Head of caudate nucleus (tissue), 42 donors: ENCODE results near the gene ASPA.
"Not testable (repeated sequence)": the region's sequence is repeated elsewhere in the genome, so short reads cannot be mapped to it uniquely, and the experiment has no call there.

Experiments
- DNase-seq, 42 donors: peaks; one replicate each; pipeline versions ENCODE4 v3.0.0 to v3.0.0-alpha.2; 2020 to 2021; ENCODE audit warnings: mixed read lengths in 7 of 42
- intact Hi-C: fragments of 100-400 bp; cut with DNase I; formaldehyde crosslinking; loops from one replicate; pipeline ENCODE4 v1.15.0; 2022

The ASPA gene

DNA sequence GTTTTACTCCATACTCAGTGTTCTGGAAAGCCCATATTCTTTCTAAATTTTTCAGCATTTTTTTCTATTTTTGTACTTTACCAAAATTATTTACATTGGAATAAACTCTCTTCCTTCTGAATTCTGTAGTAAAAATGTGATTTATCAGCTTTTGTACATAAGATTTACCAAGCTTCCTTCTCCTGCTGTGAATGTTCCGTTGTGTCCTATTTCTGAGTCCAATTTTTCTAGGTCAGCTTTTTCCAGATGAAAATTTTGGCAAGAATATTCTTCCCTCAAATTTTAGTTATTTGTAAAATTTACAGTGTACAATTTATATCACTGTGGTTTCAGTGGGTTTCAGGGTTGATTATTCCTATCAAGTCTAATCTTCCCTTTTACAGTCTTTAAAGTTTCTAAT lies 27.5 kb downstream of the ASPA start:
- intact Hi-C loops = no loop called here
- no peak for DNase-seq

DNA sequence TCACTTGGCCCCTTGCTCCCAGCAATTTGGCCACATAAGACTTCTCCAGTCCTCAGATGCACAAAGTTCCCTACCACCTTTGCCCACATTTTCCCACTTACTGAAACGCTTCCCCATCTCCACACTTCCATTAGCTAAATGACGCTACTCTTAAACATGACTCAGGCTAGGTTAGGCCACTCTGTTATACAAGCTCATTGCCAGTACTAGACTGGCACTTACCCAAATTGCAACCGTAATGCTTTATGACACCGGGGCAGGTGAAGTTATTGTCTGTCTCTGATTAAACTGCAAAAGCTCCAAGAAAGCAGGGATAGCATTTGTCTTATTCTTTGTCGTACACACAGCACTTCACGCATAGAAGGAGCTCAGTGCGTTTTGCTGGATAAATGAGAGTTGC lies 29.2 kb downstream of the ASPA start:
- peak in 1 of 42 donors; percentile 30 for DNase-seq
- intact Hi-C loops = no loop called here

DNA sequence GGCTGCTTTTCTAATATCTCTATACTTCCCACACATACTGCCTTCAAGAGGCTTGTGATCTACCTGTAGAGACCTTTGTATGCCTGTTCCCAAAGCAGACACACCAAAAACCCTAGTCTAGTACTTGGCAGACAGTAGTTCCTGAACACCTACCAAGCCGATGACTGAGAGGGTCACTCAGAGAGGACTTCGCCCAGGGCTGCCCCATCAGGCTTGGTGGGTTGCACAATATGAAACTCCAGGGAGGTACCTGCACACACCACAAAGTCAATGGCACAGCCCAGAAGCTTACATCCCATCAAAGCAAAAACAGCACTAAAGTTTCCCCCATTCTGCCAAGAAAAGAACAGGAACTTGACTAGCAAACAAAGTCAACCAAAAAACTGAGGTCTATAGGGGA lies 30.3 kb downstream of the ASPA start:
- peak in 1 of 42 donors; percentile 13 for DNase-seq
- intact Hi-C loops = no loop called here

DNA sequence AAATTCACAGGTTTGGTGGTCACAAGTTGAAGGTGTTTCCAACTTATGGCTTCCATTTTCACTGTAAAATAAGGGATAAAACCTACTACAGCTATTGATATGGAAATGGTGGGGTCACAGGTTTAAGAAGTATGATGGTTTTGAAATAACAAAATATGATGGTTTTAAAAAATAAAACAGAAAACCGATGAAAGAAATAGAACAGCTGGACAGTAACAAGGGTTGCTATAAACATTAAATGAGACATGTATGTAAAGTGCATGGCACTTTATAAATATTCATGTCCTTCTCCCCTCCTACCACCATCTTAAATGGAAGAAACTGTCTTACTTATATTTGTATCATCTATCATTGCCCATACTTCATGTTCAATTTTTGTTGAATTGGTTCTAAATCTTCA lies 31.3 kb downstream of the ASPA start:
- intact Hi-C loops = no loop called here
- DNase-seq = no peak

DNA sequence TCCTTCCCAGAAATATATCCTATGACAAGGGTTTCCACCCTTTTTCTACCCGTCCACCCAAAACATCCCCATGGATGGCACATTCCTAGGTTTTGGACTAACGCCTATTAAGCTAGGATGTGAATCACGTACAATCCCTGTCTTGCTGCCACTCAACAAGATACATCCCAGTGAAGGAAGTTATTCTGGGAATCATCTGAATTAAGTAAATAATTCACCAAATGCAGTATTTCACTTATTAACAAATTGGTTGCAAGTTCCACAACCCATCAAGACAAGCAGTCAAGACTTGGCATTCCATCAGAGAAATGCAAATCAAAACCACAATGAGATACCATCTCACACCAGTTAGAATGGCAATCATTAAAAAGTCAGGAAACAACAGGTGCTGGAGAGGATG lies 32.1 kb downstream of the ASPA start:
- intact Hi-C loops = no loop called here
- no peak for DNase-seq

DNA sequence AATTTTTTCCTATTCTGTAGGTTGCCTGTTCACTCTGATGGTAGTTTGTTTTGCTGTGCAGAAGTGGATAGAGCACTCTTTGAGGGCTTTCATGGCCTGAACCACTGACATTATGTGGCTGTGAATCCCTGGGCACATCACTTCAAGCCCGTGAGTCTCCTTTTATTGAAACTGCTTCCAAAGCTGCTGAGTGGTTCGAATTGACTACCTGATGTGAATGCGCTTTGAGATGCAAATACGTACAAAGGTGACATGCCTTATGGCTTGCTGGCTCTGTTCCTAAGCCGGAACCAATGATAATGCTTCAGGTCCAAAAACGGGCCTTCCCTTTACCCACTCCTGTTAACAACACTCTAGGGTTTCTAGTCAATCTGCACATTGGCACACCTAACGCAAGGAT lies 34.3 kb downstream of the ASPA start:
- intact Hi-C loops = no loop called here
- DNase-seq = no peak

DNA sequence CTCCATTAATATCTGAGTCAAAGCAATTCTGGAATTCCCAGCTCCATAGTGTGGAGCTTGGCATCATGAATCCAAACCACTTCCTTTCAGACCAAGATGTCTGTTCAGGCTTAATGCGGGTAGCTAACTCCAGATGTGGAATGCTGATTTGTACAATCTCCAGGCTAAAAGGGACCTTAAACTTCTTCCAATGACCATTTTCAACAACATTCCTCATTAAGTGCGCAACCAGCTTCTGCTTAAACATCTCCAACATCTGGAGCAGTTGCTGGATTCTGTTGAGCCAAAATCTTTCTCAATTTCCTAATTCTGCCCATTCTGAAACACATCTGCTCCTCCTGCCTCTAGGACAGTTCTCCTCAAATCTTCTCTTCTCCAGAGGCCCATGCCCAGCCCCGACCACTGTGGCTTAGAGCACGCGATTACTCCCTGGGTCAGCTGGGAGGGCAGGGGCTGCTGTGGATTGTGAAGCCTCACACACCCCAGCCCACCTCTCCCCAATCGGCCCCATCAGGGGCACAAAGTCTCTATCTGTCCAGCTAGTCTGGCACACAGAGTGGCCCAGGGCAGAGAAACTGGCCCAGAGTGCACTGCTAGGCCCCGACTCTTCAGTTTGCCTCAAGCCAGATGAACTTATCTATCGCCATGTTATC lies 36.2 kb downstream of the ASPA start:
- no peak for DNase-seq
- intact Hi-C loops = no loop called here

DNA sequence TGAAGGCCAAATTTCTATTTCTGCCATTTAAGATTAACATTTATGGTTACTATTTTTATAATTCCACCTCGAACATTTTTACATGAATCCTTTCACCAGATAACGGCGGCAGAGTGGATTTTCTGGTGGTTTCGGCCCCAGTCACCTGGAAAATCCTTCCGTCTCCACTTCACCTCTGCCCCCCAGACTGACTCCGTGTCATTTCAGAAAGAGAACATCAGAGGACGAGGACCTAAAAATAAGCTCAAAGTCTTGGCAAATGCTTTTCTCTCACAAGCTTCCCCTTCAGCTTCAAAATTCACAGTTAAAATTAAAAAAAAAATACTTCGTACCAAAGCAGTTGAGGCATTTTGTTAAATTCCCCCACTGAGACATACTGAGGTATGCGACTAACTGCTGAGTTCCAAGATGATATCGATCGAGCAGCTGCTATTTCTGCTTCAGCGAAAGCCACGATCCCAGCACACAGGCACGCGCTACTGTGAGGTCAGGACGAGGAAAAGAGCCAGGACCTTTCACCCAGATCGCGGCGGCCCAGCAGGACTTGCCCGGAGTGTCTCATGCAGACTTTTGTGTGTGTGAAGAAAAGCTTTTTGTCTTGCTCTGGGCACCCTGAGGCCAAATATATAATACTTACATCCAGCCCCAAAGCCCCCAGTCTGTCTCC lies 36.8 kb downstream of the ASPA start:
- intact Hi-C loops = no loop called here
- peak; percentile 73 to 95 (median 88) for DNase-seq

DNA sequence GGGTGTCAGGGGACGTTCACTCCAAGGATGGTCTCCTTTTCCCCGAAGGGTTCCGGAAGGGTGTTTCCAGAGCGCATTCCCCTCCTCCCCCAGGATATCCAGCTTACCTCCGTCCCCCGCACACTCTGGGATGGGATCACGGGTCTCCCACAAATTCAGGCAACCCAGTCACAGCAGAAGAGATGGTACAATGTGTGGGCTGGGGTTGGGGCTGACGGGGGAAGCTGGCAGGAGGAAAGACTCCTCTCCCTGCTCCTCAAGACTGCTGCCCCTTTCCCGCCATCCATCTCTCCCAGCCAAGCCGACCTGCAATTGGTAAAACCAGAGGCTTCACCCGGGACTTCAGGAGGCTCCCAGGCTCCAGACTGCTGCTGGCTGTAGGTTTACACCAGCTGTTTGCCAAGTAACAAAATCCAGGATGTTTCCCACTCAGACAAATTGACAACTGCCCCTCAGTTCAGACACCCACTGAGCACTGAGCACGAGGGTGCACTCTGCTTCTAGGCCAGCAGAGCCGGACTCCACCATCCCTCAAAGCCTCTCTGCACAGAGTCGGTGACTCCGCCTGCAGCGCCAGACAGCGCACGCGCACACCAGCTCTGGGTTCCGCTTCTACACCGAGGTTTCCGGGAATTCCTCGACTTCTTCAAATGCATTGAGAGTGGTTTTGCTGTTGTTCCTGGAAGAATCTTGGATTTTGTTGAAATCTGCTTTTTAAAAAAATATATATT lies 37.7 kb downstream of the ASPA start:
- intact Hi-C loops = no loop called here
- DNase-seq = peak in 24 of 42 donors; percentile 26 to 72 (median 46)

DNA sequence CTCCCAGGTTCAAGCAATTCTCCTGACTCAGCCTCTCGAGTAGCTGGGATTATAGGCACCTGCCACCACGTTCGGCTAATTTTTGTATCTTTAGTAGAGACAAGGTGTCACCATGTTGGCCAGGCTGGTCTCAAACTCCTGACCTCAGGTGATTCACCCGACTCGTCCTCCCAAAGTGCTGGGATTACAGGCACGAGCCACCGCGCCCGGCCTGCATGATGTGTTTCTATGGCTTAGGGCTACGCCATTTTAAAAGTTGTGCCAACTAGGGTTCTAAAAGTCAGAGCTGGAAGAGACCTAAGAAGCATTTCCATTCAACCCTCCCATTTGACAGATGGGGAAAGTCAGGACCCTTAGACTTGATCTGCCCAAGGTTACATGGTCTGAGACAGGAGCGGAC lies 38.4 kb downstream of the ASPA start:
- intact Hi-C loops, DNase-seq: not testable (repeated sequence)

DNA sequence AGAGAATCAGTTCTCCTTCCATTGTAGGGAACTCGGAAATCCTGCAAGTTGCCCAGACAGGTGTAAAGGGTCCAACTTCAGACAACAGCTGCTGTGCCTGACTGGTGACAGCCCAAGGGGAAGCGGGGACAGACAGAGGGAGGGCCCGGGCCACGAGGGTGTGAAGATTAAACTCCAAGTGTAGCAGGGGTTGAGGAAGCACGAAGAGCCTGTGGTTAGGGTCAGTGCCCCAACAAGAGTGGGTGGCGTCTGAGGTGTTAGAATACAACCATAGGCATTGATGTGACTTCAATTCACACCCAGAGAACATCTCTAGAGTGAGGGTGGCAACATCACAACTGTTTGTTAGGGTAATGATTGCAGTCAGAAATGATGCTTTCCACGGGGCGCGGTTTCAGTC lies 39.1 kb downstream of the ASPA start:
- intact Hi-C loops = no loop called here
- no peak for DNase-seq

DNA sequence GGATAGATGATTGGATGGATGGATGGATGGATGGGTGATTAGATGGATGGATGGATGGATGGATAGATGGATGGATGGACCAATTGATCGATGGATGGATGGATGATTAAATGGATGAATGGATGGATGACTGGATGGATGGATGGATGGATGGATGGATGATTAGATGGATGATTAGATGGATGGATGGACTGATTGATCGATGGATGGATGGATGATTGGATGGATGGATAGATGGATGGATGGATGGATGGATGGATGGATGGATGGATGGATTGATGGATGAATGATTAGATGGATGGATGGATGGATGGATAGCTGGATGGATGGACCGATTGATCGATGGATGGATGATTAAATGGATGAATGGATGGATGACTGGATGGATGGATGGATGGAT lies 43.7 kb downstream of the ASPA start:
- intact Hi-C loops, DNase-seq: not testable (repeated sequence)

DNA sequence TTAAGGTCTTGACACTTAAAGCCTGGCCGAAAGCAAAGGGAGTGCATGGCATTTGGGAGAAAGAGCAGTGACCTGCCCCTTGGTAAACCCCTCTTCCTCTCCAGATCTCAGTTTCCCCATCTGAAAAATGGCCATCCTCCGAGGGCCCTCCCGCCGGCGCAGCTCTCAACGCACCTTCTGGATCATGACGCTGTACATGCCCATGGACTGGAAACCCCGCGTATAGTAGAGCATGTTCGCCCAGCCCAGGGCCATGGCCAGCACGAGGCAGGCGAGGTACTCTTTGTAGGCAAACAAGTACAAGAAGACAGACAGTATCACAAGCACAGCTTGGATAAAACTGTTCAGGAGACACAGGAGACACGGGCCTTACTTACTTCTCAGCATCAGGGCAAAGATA lies 48.2 kb downstream of the ASPA start:
- peak in 1 of 42 donors; percentile 19 for DNase-seq
- intact Hi-C loops = no loop called here

DNA sequence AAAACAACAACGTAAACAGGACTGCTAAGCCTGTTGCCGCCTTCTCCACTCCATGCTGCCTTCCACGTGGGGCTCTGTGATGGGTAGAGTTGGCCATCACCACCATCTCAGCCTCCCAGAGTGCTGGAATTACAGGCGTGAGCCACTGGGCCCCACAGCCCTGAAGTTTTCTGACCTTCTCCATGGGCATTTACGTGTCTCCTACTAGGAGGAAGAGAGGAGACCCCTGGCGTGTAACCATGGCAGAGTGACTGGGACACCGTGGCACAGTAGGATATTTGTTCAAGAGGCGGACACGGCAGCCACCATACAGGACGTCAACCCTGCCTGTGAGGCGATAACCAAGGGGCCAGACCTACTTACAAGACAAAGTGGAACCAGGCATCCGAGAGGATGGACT lies 50.7 kb downstream of the ASPA start:
- peak in 2 of 42 donors; percentile 17 to 26 for DNase-seq
- intact Hi-C loops = no loop called here

DNA sequence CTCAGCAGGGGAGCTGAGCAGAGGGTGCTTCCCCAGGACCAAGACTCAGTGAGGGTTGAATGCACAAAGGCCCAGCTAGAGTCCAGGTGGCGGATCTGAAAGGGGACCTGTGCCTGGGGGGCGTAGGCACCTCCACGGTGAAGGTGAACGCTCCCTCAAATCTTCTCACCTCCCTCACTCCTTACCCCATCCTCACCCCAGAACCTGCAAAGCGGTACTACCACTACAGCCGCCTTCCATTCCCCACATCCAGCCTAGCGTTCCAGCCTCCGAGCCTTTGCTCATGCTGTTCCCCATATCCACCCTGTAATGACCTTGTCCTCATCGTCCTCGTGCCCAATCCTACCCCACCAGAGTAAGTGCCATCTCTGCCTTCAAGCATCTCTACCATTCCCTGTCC lies 51.2 kb downstream of the ASPA start:
- intact Hi-C loops = no loop called here
- peak in 1 of 42 donors; percentile 13 for DNase-seq

DNA sequence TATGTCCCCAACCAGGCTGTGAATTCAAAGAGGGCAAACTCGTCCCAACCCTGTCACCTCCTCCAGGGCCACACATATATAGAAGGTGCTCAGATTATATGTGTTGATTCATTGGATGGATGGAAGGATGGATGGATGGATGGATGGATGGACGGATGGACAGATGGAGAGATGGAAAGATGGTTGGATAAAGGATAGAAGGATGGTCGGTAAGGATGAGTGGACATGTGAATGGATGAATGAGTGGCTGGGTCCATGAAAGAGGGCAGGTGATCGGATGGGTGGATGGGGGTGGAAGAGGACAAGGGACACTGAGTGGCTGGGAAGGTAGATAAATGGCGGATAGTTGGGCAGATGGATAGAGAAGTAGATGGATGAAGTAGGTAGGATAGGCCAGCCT lies 51.7 kb downstream of the ASPA start:
- intact Hi-C loops = no loop called here
- peak in 1 of 42 donors; percentile 4 for DNase-seq

DNA sequence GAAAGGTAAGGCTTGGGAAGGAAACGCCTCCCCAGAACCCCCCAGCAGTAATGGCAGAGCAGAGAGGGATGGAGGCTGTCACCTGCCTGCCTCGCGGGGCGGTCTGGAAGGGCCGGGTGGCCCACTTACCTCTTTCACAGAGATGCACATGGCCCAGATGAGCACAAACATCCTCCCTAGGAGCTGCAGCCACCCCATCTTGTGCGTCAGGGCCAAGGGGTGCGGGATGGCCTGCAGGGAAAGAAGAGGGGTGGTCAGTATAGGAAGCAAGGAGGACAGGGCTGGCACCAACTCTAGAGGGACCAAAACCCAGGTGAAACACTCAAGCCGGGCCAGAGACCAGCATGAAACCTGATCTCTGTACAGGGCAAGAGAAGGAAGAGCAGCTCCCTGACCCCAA lies 52.1 kb downstream of the ASPA start:
- intact Hi-C loops = no loop called here

DNA sequence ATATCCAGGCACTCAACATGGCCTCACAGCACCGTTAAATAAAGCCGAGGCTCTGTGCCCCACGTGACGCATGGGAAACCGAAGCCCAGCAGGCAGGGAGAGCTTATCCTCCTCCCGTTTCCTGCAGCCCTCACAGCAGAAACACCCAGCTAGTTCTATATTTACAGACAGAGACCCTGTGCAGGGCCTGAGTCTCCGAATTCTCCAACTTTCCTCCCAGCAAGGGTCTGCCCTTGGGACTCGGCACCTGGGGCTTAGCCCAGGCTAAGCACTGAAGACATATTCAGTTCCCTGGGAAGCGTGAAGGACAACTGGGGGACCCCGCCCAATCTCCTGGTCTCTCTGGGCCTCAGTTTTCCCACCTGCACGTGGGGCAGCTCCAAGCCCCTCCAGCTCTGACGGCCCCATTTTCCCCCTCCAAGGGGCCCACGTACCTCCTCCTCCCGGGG lies 52.6 kb downstream of the ASPA start:
- intact Hi-C loops = no loop called here
- peak in 2 of 42 donors; percentile 27 to 35 for DNase-seq

More for the DNA sequence above, 52.1 kb downstream of the ASPA start:
- DNase-seq = peak in 1 of 42 donors; percentile 32

DNA sequence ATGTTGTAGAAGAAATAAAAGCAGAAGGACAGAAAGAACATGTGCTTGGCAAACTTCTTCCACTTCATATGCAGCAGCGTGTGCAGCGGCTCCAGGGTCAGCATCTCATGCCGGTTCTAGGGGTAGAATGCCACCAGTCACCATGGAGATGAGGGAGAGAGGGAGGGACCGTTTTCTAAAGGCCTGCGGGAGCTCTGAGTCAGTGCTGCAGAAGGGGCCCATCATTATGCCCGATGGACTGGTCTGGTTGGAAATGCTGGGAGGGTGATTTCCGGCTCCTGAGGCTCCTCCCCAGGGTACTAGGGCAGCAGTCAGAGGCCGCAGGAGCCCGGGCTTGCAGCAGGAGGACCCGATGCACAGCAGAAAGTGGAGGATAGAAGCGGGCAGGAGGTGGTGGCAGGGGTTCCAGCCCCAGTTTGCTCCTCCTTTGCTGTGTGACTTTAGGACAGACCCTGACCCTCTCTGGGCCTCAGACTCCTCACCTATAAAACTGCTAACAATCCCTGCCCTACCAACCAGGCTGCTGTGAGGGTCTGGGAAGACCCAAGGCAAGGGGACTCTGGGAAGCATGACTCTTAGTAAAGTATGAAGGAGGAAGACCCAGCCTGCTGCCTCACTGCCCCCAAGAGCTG lies 53.2 kb downstream of the ASPA start:
- DNase-seq = peak in 16 of 42 donors; percentile 14 to 81 (median 52)

More for the DNA sequence above, 53.2 kb downstream of the ASPA start:
- intact Hi-C loops = no loop called here
